HG02571 (cell line): Measurements from ENCODE around the gene SH3RF2.
"Not testable (repeated sequence)": the region's sequence is repeated elsewhere in the genome, so short reads cannot be mapped to it uniquely, and the experiment has no call there.

Experiments
- ATAC-seq: cut with Tn5 transposase; IDR thresholded peaks from one replicate; pipeline ENCODE4 v1.9.1; 2021; ENCODE audit warnings: mild to moderate bottlenecking, moderate library complexity; ENCODE audit not compliant: unreplicated experiment

The SH3RF2 gene

GRCh38 chr5:145976431-145977155 lies 40.2 kb downstream of the SH3RF2 start:
- peak; percentile 58 for ATAC-seq

GRCh38 chr5:145978171-145978570 lies 41.8 kb downstream of the SH3RF2 start:
- ATAC-seq: no peak

- ATAC-seq: no peak
Observed at GRCh38 chr5:145978708-145979107, 42.3 kb downstream of the SH3RF2 start.

- no peak for ATAC-seq
Observed at GRCh38 chr5:145979270-145980223, 43.2 kb downstream of the SH3RF2 start.

GRCh38 chr5:145980259-145980658 lies 43.9 kb downstream of the SH3RF2 start:
- no peak for ATAC-seq

- ATAC-seq: no peak
Observed at GRCh38 chr5:145980718-145981117, 44.3 kb downstream of the SH3RF2 start.

- ATAC-seq: no peak
Observed at GRCh38 chr5:145981589-145982571, 45.5 kb downstream of the SH3RF2 start.

- ATAC-seq: no peak
Observed at GRCh38 chr5:145982572-145983318, 46.4 kb downstream of the SH3RF2 start.

- no peak for ATAC-seq
Observed at GRCh38 chr5:145983446-145983845, 47.1 kb downstream of the SH3RF2 start.

GRCh38 chr5:145984072-145984471 lies 47.7 kb downstream of the SH3RF2 start:
- ATAC-seq: no peak

- no peak for ATAC-seq
Observed at GRCh38 chr5:145987856-145988255, 51.5 kb downstream of the SH3RF2 start.

GRCh38 chr5:145988993-145989392 lies 52.6 kb downstream of the SH3RF2 start:
- no peak for ATAC-seq

GRCh38 chr5:145989428-145989827 lies 53.0 kb downstream of the SH3RF2 start:
- no peak for ATAC-seq

- ATAC-seq: no peak
Observed at GRCh38 chr5:145990170-145990569, 53.8 kb downstream of the SH3RF2 start.

- no peak for ATAC-seq
Observed at GRCh38 chr5:145991044-145991575, 54.7 kb downstream of the SH3RF2 start.

- not testable (repeated sequence) for ATAC-seq
Observed at GRCh38 chr5:145993538-145993937, 57.2 kb downstream of the SH3RF2 start.

GRCh38 chr5:145996135-145996534 lies 59.8 kb downstream of the SH3RF2 start:
- ATAC-seq: no peak

- ATAC-seq: no peak
Observed at GRCh38 chr5:145999208-145999607, 62.8 kb downstream of the SH3RF2 start.

GRCh38 chr5:146000072-146000471 lies 63.7 kb downstream of the SH3RF2 start:
- ATAC-seq: no peak
